Omental fat pad (tissue), 4 donors: ENCODE measurements around the gene LPIN1. TPM values are rescaled to one million over a fixed set of nuclear protein-coding genes. Genes with fewer than 3 reads are reported as not detected.
"Not testable (repeated sequence)": the region's sequence is repeated elsewhere in the genome, so short reads cannot be mapped to it uniquely, and the experiment has no call there.

Source experiments
- ATAC-seq: fragments of 150-250 bp; one replicate; pipeline ENCODE4 v1.9.1; 2016; ENCODE audit warnings: mild to moderate bottlenecking, moderate library complexity; ENCODE audit not compliant: low FRiP score
- DNase-seq: peaks from one replicate; pipeline ENCODE4 v3.0.0-alpha.2; 2019; ENCODE audit warnings: low spot score
- total RNA-seq, 4 donors: library from RNA; depleted of rRNA; stranded (reverse); fragments of >200 nt; gene quantifications; one replicate each; pipeline ENCODE4 v1.1.0, GENCODE V29; 2016
- TF ChIP-seq, protein P1 (sequence below), 3 donors: fragments of 450-650 bp; IDR thresholded peaks; one replicate each; pipeline ENCODE4 v1.5.1; 2016 to 2017; ENCODE audit warnings: antibody characterized with exemption in 3 of 3, mild to moderate bottlenecking in 3 of 3, moderate library complexity in 2 of 3

The LPIN1 gene
- total RNA-seq, 4 donors from 2014 or later = 72.8 to 104 (median 89.1) TPM

DNA sequence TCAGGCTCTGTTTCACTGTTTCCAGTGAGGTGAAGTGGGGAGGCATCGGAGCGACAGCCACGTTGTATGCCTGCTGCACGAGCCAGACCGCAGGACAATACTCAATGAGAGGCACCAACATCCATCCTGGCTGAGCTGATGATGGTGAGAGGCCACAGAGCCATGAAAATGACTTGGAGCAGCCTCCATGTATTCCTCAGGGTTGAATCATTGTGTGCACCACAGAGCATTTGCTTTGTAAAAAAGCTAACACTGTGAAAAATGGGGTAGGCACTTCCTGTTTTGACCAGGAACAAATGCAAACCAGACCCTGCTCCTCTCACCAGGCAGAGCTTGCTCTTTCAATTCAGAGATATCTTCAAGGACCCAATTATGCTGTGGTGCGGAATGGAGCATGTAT is 87.2 kb downstream of the LPIN1 start:
- TF ChIP-seq, protein P1, sequence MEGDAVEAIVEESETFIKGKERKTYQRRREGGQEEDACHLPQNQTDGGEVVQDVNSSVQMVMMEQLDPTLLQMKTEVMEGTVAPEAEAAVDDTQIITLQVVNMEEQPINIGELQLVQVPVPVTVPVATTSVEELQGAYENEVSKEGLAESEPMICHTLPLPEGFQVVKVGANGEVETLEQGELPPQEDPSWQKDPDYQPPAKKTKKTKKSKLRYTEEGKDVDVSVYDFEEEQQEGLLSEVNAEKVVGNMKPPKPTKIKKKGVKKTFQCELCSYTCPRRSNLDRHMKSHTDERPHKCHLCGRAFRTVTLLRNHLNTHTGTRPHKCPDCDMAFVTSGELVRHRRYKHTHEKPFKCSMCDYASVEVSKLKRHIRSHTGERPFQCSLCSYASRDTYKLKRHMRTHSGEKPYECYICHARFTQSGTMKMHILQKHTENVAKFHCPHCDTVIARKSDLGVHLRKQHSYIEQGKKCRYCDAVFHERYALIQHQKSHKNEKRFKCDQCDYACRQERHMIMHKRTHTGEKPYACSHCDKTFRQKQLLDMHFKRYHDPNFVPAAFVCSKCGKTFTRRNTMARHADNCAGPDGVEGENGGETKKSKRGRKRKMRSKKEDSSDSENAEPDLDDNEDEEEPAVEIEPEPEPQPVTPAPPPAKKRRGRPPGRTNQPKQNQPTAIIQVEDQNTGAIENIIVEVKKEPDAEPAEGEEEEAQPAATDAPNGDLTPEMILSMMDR (IDR thresholded peaks at IDR 0.05) = no peak
- DNase-seq = no peak
- no peak for ATAC-seq

DNA sequence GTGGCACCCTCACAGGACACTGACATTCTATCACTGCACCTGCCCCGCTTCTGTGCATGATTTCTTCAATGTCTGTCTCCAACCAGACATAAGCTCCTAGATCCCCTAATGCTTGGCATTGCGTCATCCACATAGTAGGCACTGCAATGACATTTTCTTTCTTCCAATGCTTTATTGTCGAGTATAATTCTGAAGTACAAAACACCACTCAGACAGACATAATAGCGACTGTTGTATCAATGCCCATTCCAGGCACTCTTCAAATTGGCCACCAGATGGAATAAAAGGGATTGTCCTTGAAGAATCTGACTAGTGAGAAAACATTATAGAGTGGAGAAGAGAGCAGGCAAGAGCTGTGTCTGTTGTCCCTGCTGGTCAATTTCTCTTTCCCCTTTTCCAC is 89.0 kb downstream of the LPIN1 start:
- ATAC-seq (no peak), DNase-seq (no peak)
- TF ChIP-seq, protein P1 (IDR thresholded peaks at IDR 0.05) = no peak

DNA sequence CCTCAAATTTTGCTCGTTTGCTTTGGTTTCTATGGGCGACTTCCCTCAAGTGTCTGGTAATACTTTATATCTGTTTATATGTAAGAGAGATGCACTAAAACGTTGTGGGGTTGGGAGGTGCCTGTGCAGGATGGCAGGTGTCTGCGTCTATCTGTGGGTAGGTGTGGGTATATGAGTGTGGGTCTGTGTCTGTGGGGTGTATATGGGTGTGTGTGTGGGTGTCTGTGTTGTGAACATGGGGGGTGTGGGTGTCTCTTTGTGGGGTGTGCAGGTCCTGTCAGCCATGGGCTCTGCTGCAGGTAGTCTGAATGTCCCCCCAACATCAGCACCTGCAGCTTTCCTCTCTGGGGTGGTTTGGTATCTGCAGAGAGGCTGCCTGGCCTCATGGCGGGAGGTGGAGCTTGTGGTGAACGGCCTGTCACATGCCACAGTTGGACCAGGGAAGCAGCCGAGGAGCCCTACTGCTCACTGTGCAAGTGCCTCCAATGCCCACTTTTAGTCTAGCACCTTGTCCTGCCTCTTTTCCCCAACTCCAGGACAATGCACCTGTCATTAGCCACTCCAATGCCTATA is 90.3 kb downstream of the LPIN1 start:
- DNase-seq (no peak), ATAC-seq (no peak)
- TF ChIP-seq, protein P1 (IDR thresholded peaks at IDR 0.05) = no peak

DNA sequence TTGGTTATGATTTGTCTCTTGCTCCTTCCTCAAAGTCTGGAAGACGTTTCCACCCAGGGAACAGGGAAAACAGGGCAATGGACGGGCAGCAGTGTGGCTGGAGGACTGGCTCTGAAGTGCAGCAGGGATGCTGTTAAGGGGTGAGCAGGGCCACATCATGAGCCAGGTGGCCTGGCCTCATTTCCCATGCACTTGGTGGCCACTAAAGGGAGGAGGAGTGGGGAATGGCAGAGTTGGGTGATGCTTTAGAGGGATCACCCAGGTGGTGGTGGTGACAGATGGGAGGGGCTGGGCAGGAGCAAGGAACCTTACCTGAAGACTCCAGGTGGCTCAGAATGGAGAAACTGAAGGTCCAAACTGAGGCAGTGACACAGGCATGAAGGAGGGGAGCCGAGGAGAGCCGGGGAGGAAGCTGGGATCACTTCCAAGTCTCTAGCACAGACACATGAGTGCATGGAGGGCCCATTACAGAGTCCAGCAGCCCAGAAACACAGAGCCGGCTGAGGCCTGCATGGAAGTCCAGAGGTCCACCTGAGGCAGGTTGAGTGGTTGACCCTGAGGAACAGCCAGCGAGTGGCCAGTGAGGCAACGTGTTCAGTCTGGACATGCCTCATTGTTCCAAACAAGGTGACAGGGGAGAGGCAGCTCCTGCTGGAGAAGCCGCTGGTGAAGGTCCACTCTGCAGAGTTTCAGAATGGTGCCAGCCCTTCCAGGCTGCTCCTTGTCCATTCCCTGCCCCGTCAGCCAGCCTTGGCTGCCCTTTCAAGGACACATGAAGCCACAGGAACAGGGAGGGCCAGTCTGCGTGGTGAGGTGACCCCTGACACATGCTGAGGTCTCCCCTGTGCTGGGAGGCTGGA is 91.7 kb downstream of the LPIN1 start:
- DNase-seq = no peak

DNA sequence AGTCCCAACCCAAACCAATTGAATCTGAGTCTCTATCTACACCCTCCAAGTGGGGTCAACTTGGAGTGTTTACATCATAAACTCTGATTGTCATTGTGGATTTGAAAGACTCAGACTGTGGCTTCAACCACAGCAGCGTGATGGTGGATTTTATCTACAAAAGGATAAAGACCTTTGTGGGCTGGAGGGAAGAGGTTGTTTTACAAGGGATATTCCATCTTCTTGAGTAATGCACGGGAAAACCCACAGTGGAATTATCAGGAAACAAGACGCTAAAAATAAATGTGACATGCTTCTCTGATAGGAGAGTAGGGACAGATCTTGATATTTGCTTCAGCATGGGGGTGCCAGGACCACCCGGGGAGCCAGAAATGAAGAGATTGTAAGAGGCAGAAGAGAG is 93.5 kb downstream of the LPIN1 start:
- TF ChIP-seq, protein P1 (IDR thresholded peaks at IDR 0.05) = no peak
- DNase-seq (no peak), ATAC-seq (no peak)

More for the DNA sequence above, 91.7 kb downstream of the LPIN1 start:
- TF ChIP-seq, protein P1 (IDR thresholded peaks at IDR 0.05) = no peak
- no peak for ATAC-seq

DNA sequence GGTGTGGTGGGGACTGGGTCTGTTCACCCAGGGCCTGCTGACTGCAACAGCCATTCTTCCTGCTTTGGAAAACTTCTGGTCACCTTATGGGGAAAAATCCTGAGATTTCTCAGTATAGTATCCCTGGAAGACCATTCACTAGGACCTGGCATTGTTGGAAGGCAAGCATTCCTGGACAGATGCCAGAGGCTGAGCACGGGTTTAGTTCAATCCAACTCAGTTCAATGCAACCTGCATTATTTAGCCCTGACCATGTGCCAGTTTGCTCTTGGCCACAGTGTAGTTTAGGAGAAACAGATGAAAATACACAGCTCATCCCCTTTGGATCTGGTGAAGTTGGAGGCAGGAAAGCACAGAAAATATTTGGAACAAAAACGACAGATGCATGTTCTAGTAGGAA is 95.9 kb downstream of the LPIN1 start:
- TF ChIP-seq, protein P1 (IDR thresholded peaks at IDR 0.05) = no peak
- no peak for ATAC-seq
- no peak for DNase-seq

DNA sequence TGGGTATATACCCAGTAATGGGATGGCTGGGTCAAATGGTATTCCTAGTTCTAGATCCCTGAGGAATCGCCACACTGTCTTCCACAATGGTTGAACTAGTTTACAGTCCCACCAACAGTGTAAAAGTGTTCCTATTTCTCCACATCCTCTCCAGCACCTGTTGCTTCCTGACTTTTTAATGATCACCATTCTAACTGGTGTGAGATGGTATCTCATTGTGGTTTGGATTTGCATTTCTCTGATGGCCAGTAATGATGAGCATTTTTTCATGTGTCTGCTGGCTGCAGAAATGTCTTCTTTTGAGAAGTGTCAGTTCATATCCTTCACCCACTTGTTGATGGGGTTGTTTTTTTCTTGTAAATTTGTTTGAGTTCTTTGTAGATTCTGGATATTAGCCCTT is 98.4 kb downstream of the LPIN1 start:
- ATAC-seq, DNase-seq: not testable (repeated sequence)

DNA sequence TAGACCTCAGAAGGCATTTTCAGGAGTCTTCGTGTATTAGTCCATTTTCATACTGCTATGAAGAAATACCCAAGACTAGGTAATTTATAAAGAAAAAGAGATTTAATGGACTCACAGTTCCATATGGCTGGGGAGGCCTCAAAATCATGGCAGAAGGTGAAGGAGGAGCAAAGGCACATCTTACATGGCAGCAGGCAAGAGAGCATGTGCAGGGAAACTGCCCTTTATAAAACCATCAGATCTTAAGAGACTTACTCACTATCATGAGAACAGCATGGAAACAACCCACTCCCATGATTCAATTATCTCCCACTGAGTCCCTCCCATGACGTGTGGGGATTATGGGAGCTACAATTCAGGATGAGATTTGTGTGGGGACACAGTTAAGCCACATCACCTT is 101.5 kb downstream of the LPIN1 start:
- DNase-seq, ATAC-seq: not testable (repeated sequence)
